Esophagus muscularis mucosa (tissue), 4 donors: ENCODE results near the gene AQP12B. TPM values are rescaled to one million over a fixed set of nuclear protein-coding genes. Genes with fewer than 3 reads are reported as not detected.
"Not testable (repeated sequence)": the region's sequence is repeated elsewhere in the genome, so short reads cannot be mapped to it uniquely, and the experiment has no call there.

Experiments
- DNase-seq: peaks from one replicate; pipeline ENCODE4 v3.0.0-alpha.2; 2017; ENCODE audit errors: extremely low spot score
- H3K27ac ChIP-seq, 4 donors: fragments of 200-600 bp; sonication (generic); replicated peaks in 1 of 4; 1 replicate in 3 of 4; 2 replicates in 1 of 4; pipeline ENCODE4 v1.5.1; 2016 to 2019; ENCODE audit warnings: mild to moderate bottlenecking in 1 of 4
- H3K27me3 ChIP-seq, 4 donors: fragments of 200-600 bp; sonication (generic); one replicate each; pipeline versions ENCODE4 v1.5.1 to v1.6.0; 2016 to 2019
- H3K36me3 ChIP-seq, 4 donors: fragments of 200-600 bp; sonication (generic); one replicate each; pipeline ENCODE4 v1.5.1; 2016 to 2019
- H3K4me1 ChIP-seq, 4 donors: fragments of 200-600 bp; sonication (generic); one replicate each; pipeline ENCODE4 v1.5.1; 2016 to 2019
- H3K4me3 ChIP-seq, 4 donors: fragments of 200-600 bp; sonication (generic); 1 replicate in 2 of 4; 2 replicates in 2 of 4; pipeline ENCODE4 v1.5.1; 2016 to 2019; ENCODE audit warnings: mild to moderate bottlenecking in 4 of 4, moderate library complexity in 1 of 4
- H3K9me3 ChIP-seq, 4 donors: fragments of 200-600 bp; sonication (generic); 1 replicate in 3 of 4; 2 replicates in 1 of 4; pipeline ENCODE4 v1.5.1; 2016 to 2019
- CTCF ChIP-seq, 3 experiments: fragments of 200-600 bp in 2 of 3; fragments of 450-650 bp in 1 of 3; sonication (generic) in 2 of 3; IDR thresholded peaks; one replicate each; pipeline ENCODE4 v1.5.1; 2017 to 2019; ENCODE audit warnings: antibody characterized with exemption in 3 of 3, mild to moderate bottlenecking in 2 of 3, moderate library complexity in 1 of 3
- EP300 ChIP-seq: sonication (generic); formaldehyde crosslinking; IDR thresholded peaks from one replicate; pipeline ENCODE4 v1.6.1; 2017; ENCODE audit warnings: antibody characterized with exemption
- POLR2A ChIP-seq: fragments of 450-650 bp; IDR thresholded peaks from one replicate; pipeline ENCODE4 v1.6.1; 2017; ENCODE audit warnings: antibody characterized with exemption, moderate library complexity, mild to moderate bottlenecking, low read depth
- POLR2AphosphoS5 ChIP-seq, 2 donors: sonication (generic); formaldehyde crosslinking; IDR thresholded peaks; one replicate each; pipeline ENCODE4 v1.6.1; 2017; ENCODE audit warnings: antibody characterized with exemption in 2 of 2
- WGBS: methylation state at CpG from one replicate; pipeline ENCODE4 v1.1.5; 2018; 5-methylcytosine and 5-hydroxymethylcytosine counted together
- intact Hi-C: fragments of 100-400 bp; cut with DNase I; formaldehyde crosslinking; loops from one replicate; pipeline ENCODE4 v1.15.1; 2023
- total RNA-seq, 4 donors: library from RNA; depleted of rRNA; stranded (reverse); fragments of >200 nt; gene quantifications; one replicate each; pipeline versions ENCODE4 v1.1.0 to v1.2.1, GENCODE V29; 2016

Gene AQP12B
- total RNA-seq = not detected

- 86% methylated on average over 16 of the region's 37 CpGs for WGBS
- H3K27me3 ChIP-seq, H3K27ac ChIP-seq, H3K4me1 ChIP-seq, H3K36me3 ChIP-seq, intact Hi-C loops, H3K4me3 ChIP-seq, H3K9me3 ChIP-seq: not testable (repeated sequence)
- peak; percentile 68 for DNase-seq
Measured at GRCh38 chr2:240682431-240683224, at the start of gene AQP12B. Gene AQP12B (minus strand): TSS chr2:240682885. CDS start chr2:240682837, 48 bp downstream.

- H3K27ac ChIP-seq = no peak overlapping the region
- no peaks in the 10 kb centered on the region for H3K9me3 ChIP-seq
- H3K4me1 ChIP-seq = no peaks in the 10 kb centered on the region
- H3K27me3 ChIP-seq = peaks cover 0 to 61% (median 0%) of the 10 kb centered on the region in 4 donors
- 86% methylated on average over 5 of the region's 5 CpGs for WGBS
- no peak for TF ChIP-seq EP300
- TF ChIP-seq POLR2A = no peak
- no peak for TF ChIP-seq CTCF (IDR thresholded peaks at IDR 0.05)
- no peak for TF ChIP-seq POLR2AphosphoS5 (IDR thresholded peaks at IDR 0.05)
- intact Hi-C loops = no loop called here
- DNase-seq = no peak
- H3K36me3 ChIP-seq = no peaks in the 10 kb centered on the region
- no peak overlapping the region for H3K4me3 ChIP-seq
Measured at GRCh38 chr2:240732184-240732583, 49.5 kb upstream of the AQP12B start.

GRCh38 chr2:240731178-240731545 lies 48.5 kb upstream of the AQP12B start:
- 45% methylated on average over 6 of the region's 9 CpGs for WGBS
- H3K4me3 ChIP-seq = no peak overlapping the region
- intact Hi-C loops = no loop called here
- no peak for DNase-seq
- no peaks in the 10 kb centered on the region for H3K36me3 ChIP-seq
- no peak overlapping the region for H3K27ac ChIP-seq
- no peaks in the 10 kb centered on the region for H3K4me1 ChIP-seq
- H3K9me3 ChIP-seq = no peaks in the 10 kb centered on the region
- peaks cover 0 to 55% (median 0%) of the 10 kb centered on the region in 4 donors for H3K27me3 ChIP-seq
- no peak for TF ChIP-seq POLR2AphosphoS5 (IDR thresholded peaks at IDR 0.05)
- no peak for TF ChIP-seq POLR2A

- no peak overlapping the region for H3K4me3 ChIP-seq
- no peaks in the 10 kb centered on the region for H3K4me1 ChIP-seq
- H3K27me3 ChIP-seq = peaks cover 0 to 50% (median 0%) of the 10 kb centered on the region in 4 donors
- H3K27ac ChIP-seq = no peak overlapping the region
- intact Hi-C loops = no loop called here
- H3K9me3 ChIP-seq = no peaks in the 10 kb centered on the region
- WGBS = 65% methylated on average over 4 of the region's 10 CpGs
- TF ChIP-seq CTCF (IDR thresholded peaks at IDR 0.05) = no peak
- no peak for TF ChIP-seq EP300
- no peak for TF ChIP-seq POLR2AphosphoS5 (IDR thresholded peaks at IDR 0.05)
- no peak for TF ChIP-seq POLR2A
- no peaks in the 10 kb centered on the region for H3K36me3 ChIP-seq
- DNase-seq = no peak
Measured at GRCh38 chr2:240730501-240731177, 48.0 kb upstream of the AQP12B start.

GRCh38 chr2:240728827-240729226 lies 46.1 kb upstream of the AQP12B start:
- H3K4me1 ChIP-seq = no peaks in the 10 kb centered on the region
- H3K4me3 ChIP-seq = no peak overlapping the region
- DNase-seq = no peak
- no peaks in the 10 kb centered on the region for H3K9me3 ChIP-seq
- intact Hi-C loops = no loop called here
- peaks cover 0 to 33% (median 0%) of the 10 kb centered on the region in 4 donors for H3K27me3 ChIP-seq
- H3K27ac ChIP-seq = no peak overlapping the region
- WGBS = 81% methylated on average over 6 of the region's 7 CpGs
- no peaks in the 10 kb centered on the region for H3K36me3 ChIP-seq
- no peak for TF ChIP-seq CTCF (IDR thresholded peaks at IDR 0.05)
- TF ChIP-seq POLR2AphosphoS5 (IDR thresholded peaks at IDR 0.05) = no peak
- no peak for TF ChIP-seq POLR2A
- TF ChIP-seq EP300 = no peak
